GM10266 (cell line): ENCODE results near the gene SMARCA2.

ENCODE experiments used
- DNase-seq: peaks from one replicate; pipeline ENCODE4 v3.0.0; 2012; ENCODE audit errors: extremely low spot score
- TF ChIP-seq, protein P1 (sequence below): IDR thresholded peaks from 2 replicates; pipeline ENCODE4 v1.5.1; 2012; ENCODE audit warnings: mild to moderate bottlenecking, low read depth; ENCODE audit not compliant: control insufficient read depth, insufficient read depth; ENCODE audit errors: missing control alignments

The SMARCA2 gene

GRCh38 chr9:2093920-2094597 is 78.9 kb downstream of the SMARCA2 start:
- TF ChIP-seq, protein P1, sequence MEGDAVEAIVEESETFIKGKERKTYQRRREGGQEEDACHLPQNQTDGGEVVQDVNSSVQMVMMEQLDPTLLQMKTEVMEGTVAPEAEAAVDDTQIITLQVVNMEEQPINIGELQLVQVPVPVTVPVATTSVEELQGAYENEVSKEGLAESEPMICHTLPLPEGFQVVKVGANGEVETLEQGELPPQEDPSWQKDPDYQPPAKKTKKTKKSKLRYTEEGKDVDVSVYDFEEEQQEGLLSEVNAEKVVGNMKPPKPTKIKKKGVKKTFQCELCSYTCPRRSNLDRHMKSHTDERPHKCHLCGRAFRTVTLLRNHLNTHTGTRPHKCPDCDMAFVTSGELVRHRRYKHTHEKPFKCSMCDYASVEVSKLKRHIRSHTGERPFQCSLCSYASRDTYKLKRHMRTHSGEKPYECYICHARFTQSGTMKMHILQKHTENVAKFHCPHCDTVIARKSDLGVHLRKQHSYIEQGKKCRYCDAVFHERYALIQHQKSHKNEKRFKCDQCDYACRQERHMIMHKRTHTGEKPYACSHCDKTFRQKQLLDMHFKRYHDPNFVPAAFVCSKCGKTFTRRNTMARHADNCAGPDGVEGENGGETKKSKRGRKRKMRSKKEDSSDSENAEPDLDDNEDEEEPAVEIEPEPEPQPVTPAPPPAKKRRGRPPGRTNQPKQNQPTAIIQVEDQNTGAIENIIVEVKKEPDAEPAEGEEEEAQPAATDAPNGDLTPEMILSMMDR: no peak
- no peak for DNase-seq

DNA sequence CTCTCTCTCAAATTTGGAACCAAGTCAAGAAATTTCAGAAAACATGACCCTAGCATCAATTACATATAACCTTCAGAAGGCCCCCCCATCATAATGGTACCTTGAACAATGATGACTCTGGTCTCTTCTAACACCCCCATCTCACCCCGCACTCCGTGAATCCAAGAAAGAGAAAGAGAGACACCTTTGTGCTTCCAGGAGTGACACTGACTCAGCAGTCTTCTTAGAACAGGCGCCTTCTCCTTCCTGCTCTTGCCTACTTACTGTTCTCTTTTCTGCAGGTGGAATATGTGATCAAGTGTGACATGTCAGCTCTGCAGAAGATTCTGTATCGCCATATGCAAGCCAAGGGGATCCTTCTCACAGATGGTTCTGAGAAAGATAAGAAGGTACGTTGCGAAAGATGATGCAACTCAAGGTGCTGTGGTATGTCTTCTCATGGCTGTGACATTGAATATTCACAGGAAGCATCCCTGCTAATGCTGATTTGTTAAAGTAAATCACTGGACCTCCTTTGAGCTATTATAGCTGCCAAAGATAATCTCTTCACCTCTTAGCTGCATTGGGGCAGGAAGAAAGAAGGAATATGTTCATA is 81.3 kb downstream of the SMARCA2 start:
- TF ChIP-seq, protein P1: no peak
- no peak for DNase-seq

GRCh38 chr9:2106666-2107065 is 91.5 kb downstream of the SMARCA2 start:
- TF ChIP-seq, protein P1: no peak
- no peak for DNase-seq

- DNase-seq: no peak
- TF ChIP-seq, protein P1: no peak
Measured at GRCh38 chr9:2107906-2108451, 92.8 kb downstream of the SMARCA2 start.

DNA sequence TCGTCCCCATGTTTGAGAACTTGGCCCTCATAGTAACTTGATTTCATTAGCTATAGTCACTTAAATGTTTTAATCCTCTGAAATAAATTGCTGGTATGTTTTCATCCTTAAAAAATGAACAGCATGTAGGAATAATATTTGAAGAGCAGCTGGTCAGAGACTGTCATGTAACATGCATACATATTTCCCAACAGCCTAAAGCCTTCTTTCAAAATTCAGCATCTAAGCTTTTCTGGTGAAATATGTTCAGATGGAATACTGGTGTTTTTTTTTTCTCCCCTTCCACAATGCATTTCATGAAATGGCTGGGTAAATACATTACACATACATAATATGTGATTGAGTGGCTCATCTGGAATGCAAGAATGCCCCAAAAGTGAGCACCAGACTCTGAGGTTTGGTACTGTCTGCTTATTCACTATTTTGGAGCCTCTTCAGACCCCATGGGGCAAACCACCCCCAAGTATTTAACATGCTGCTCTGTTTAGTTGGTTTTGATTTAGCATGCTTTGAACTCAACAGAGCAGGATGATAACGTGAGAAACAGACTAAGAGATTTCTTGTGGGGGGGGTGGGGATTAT is 94.0 kb downstream of the SMARCA2 start:
- TF ChIP-seq, protein P1: no peak
- DNase-seq: no peak

DNA sequence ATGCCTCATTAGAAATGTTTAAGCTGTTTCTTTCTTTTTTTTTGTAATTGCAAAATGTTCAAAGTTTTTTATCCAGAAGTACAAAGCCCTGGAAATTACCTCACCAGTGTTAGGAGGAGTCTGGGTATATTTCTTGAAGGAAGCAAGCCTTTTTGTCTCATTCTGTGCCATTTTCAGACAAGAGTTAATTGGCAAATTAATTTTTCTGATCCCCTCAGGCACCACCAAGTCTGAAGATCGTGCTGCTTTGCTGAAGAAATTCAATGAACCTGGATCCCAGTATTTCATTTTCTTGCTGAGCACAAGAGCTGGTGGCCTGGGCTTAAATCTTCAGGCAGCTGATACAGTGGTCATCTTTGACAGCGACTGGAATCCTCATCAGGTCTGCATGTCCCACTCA is 94.9 kb downstream of the SMARCA2 start:
- DNase-seq: no peak
- TF ChIP-seq, protein P1: no peak

DNA sequence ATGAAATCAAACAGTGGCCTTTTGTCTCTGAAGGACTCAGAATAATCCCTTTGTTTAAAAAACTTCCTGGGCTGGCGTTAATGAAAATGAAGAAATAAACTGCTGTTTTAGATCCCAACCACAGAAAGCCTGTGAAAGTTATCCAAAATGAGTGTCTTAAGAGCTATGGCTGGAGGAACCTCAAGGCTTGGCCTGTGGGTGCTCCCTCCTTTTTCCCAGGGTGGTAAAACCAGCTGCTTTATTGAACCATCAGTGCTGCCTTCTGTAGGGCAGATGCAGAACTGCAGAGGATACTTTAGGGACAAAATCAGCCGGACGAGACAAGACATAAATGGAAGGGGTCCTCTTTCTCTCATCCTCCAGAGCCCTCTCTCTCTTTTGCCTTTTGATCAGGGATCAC is 100.9 kb downstream of the SMARCA2 start:
- TF ChIP-seq, protein P1: peak; percentile 44
- peak; percentile 6 for DNase-seq
